ENCODE data around the gene ATP13A2.

The ATP13A2 gene

DNA sequence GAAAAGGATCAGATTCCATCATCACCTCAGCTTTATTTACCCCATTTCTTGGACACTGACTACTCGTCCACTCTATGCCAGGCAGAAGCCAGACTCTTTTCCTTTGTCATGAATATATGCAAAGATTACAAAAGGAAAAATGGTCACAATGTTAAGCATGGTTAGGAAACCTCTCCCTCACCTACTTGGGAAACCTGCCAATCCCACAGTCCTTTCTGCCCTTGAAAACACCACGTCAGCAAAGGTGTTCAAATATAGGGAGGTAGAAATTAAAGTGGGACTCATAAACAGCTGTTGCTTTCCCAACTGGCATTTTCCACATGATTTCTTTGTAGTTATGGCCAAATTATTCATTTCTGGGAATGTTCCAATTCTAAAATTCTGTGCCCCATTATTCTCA is 16.2 kb upstream of the ATP13A2 start:
- no peak for DNase-seq

DNA sequence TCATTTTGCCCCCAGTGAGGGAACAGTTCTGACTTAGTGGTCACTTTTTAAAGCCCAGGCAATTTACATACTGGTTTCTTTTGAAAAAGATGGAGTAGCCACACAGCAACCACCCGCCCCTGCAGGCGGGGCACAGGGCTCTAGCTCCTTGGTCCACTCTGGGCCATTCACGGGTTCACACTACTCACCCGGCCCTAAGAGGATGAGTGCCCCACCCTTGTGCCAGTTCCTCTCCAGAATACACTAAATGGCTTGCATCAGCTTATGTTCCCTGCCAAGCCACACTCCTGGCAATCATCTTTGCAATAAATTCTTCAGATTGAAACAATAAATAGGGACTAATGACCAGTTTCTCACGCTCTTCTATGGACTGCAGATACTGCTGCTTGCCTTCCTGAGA is 15.7 kb upstream of the ATP13A2 start:
- DNase-seq = no peak

DNA sequence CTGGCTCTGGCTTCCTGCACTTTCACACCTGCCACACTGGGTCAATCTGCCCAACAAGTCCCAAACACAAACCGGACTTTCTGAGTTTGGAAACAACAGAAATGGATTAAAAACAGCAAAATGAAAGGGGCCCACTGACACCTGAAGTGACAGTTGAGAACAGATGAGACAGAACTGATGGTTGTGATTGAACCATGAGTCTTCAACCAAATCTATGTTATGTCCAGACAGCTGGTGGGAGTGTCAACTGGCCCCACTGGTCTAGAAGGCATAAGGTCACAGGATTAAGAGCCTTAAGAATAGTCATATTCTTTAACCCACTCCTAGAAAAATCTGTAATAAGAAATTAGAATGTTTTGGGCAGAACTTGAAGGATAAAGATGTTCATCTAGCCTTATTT is 13.0 kb upstream of the ATP13A2 start:
- DNase-seq = no peak

GRCh38 chr1:17023573-17023972 is 11.8 kb upstream of the ATP13A2 start:
- no peak for DNase-seq

DNA sequence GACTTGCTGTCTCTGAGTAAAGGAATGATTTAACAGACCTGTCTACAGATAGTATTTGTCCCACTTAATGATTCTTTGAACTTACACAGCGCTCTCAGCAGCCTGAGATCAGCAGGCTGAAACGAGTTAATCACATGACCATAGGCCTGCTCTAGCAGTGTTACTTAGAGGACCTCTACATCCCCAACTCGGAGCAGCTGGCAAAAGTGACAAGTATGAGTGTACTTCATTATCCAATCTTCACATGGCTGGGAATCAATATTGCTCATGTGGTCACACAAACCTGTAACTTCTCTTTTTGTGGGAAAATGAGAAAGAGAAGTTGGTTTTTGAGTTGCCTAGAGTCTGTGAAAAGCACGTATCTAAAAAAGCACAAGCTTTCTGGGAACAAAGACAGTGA is 11.4 kb upstream of the ATP13A2 start:
- DNase-seq = no peak

DNA sequence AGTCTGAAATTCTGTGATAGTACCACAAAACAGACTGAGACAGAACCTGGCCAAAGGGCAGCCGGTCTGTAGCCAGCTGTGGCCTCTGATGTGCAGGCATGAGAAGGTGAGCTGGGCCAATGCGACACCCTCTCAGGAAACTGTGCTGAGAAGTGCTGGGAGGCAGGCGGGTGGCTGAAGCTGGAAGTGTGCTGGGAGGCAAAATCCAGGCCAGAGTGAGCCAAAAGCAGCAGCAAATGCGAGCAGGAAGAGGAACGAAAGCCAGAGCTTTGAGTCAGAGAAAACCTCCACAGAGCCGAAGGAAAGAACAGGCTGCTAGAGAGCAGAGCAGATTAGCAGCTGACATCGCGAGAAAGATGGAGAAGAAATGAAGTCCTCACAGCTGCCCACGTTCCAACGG is 10.2 kb upstream of the ATP13A2 start:
- DNase-seq = no peak

- no peak for DNase-seq
Measured at GRCh38 chr1:17020502-17020901, 8.8 kb upstream of the ATP13A2 start.

DNA sequence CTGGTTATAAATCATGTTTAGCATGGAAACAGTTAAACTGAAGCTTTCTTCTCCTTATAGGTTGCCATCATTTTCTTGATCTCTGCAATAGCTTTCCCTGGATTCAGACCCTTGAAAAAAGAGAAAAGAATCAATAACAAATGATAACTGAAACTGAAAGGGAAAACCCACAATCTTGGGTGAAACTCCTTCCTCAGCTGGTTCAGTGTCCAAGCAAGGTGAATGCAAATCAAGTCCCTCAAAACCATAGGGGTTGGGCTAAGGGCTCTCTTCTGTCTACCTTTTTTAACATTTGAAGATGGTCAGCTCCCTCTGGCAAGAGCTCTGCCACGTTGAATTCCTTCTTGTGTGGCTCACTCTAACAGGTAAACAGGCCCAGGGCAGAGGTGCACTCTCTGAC is 7.1 kb upstream of the ATP13A2 start:
- DNase-seq = no peak

- no peak for DNase-seq
Measured at GRCh38 chr1:17017435-17017834, 5.7 kb upstream of the ATP13A2 start.

DNA sequence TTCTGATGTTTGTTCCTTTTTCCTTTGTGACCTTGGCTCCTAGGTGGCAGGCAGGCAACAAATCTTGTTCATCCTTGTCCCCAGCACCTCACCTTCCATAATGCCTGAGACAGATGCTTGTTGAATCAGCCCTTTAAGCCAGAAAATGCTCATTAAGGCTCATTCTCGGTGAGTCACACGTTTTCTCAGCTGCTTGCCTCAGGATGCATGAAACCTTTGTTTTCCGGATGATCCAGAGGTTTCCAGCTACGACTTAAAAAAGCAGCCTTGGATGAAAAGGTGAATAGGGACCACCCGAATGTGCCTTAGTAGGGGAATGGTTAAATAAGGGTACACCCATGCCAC is 4.6 kb upstream of the ATP13A2 start:
- no peak for DNase-seq

DNA sequence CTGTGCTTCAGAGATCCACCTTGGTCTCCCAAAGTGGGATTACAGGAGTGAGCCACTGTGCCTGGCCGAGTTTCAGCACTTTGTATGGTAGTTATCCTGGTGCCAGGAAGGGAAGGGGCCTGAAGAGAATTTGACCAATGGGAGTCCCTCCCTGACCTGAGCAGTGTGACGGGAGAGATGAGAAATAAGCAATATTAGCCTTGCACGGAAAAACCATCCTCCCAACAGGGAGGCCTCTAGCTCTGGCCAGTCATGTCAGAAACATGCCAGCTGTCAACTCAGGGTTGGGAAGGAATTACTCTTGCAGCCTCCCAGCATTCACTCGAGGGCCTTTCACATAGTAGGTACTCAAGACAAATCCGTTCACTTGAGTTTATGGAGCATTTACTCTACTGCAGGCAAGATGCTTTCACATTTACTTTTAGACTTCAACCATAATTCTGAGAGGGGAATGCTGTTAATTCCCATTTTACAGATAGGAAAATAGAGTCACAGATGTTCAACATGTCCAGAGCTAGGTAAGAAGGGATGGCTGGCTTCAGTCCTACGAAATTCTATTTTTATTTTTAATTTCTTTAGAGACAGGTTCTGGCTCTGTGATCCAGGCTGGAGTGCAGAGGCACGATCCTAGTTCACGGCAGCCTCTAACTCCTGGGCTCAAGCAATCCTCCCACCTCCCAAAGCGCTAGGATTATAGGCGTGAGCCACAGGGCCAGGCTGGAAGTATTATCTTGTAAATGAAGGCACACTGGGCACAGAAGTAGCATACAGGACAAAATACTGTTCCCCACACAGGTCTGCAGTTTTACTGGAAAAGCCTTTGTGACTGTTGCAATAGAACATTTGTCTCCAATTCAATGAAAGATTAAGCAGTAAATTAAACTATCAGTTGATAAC is 3.2 kb upstream of the ATP13A2 start:
- no peak for DNase-seq

DNA sequence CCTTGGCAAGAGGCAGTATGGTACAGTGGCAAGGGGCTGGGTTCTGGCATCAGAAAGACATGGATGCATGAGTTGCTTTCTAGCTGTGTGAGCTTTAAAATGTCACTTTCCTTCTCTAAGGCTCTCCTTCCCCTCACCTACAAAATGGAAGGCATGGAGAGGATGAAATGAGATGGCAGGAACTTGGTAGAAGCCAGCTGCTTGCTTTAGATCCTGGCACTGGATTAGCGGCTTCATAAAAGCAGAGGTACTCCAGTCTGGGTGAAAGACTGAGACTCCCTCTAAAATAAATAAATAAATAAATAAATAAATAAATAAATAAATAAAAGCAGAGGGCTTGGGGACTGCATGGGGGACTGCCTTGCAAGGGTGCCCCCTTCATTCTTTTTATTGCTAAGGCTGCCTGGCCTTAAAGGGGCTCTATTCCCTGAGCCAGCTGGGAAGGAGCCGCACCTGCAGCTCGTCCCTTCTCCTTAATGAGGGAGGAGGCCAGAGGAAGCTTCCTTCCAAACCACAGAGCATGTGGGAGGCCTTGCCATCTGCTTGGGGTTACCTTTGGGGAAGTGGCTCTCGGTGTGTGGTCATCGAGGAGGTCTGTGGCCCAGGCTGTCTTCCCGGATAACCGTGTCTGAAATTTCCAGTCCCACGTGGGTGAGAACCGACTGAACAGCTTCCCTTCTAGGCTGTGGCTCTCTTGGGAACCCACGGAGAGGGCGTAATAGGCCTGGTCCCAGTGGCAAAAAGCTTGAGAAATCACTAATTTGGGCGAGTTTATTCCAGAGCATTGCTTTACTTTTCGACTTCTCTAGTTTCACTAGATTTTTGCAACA is 2.0 kb upstream of the ATP13A2 start:
- peak; percentile 4 for DNase-seq

- DNase-seq = no peak
Measured at GRCh38 chr1:17012775-17013490, 1.2 kb upstream of the ATP13A2 start.

DNA sequence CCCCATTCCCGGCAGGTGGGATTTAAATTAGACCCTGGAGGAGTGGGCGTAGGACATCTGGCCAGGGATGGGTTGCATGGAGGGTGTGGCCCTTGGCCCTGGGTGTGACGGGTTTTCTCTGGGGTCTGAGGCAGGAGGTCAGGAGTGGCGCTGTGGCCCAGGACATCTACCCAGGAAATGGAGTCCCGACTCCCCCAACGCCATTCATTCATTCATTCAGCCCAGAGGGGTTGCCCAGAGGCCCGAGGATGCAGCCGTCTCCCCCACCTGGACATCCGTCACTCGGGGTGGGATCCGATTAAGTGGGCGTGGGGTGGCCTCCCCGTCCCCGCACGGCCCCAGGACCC is 663 bp downstream of the ATP13A2 start:
- DNase-seq = no peak

GRCh38 chr1:17009706-17010105 is 2.0 kb downstream of the ATP13A2 start:
- no peak for DNase-seq

GRCh38 chr1:17008208-17008855 is 3.4 kb downstream of the ATP13A2 start:
- no peak for DNase-seq

- no peak for DNase-seq
Measured at GRCh38 chr1:17007121-17007520, 4.6 kb downstream of the ATP13A2 start.

DNA sequence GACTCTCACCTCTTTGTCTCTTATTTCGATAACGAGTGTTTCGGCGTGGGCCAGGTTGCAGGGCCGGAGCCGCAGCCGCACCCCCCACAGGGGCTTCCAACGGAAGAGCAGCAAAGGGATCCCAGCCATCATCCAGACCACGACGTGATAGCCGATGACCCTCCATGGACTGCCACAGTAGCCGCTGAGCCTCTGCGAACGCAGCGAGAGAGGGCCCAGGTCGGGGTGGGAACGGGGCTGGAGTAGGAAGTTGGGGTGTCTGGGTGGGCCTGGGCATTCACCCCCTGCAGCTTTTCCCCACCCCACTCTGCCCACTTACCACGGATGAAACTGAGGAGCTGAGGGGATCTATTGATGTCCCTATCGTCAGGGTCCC is 6.4 kb downstream of the ATP13A2 start:
- no peak for DNase-seq

GRCh38 chr1:17004466-17005364 is 7.0 kb downstream of the ATP13A2 start:
- DNase-seq = no peak

DNA sequence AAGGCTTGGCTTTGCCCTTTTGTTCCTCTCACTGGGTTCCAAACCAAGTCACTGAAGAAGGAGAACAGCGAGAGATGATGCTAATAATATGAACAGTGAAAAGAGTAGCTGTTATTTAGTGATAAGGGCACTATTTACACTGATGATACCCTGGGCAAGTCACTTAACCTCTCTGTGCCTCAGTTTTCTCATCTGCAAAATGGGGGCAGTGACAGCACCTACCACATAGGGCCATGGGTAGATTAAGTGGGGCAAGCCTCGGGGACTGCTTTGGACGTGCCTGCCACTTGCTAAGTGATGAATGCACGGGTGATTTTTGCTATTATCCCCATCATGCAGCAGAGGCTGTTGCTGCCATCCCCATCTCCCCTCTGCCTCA is 9.2 kb downstream of the ATP13A2 start:
- DNase-seq = no peak

DNA sequence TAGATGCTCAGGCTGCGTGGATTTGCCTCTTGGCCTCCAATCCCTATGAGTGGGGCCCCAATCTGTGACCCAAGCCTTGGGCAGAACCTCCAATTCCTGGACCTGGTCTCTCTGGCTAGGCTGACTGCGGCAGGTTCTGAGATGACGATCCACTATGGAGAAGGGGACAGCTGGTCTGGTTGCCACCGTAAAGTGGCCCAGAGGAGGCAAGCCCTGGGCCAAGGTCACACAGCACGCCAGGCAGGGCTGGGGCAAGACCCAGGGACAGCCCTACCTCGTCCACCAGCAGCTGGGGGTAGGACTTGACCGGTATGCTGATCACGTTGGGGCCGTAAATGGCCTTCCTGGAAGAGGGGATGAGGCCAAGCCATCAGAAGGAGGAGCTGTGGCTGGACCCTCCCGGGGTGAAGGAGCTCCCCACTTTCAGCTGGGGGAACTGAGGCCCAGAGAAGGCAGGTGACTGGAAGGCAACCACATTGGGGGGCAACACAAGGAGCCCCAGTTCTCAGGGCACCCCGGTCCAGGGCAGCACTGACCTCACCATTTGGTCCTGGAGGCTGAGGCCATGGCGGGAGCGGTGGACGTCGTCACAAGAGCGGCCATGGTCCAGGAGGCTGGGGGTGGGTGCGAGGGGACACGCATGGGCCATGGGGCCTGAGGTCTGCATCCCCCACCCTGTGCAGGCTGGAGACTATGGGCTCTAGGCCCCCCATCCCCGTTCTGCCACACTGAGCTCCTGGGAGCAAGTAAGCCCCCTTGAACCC is 9.8 kb downstream of the ATP13A2 start:
- no peak for DNase-seq

Measured in CD4-positive, alpha-beta T cell treated with Interleukin-17A for 1 hour (primary cell).